PC-3 (cell line): ENCODE data around the gene ZFPL1.

Experiments used
- EZH2 ChIP-seq: fragments of 300-600 bp; sonication (generic); IDR thresholded peaks from one replicate; pipeline ENCODE4 v1.6.1; 2017; ENCODE audit warnings: antibody characterized with exemption, mild to moderate bottlenecking, low read length; ENCODE audit not compliant: unreplicated experiment
- EZH2phosphoT487 ChIP-seq: fragments of 300-600 bp; sonication (generic); IDR thresholded peaks from 2 replicates; pipeline ENCODE4 v1.6.1; 2018; ENCODE audit warnings: mild to moderate bottlenecking, antibody characterized with exemption, low read length, borderline replicate concordance
- TF ChIP-seq, protein P1 (sequence below): fragments of 300-600 bp; sonication (generic); conservative IDR thresholded peaks from 2 replicates; pipeline ENCODE4 v1.5.1; 2017; ENCODE audit warnings: antibody characterized with exemption, low read depth, mild to moderate bottlenecking, low read length

- TF ChIP-seq, protein P1, sequence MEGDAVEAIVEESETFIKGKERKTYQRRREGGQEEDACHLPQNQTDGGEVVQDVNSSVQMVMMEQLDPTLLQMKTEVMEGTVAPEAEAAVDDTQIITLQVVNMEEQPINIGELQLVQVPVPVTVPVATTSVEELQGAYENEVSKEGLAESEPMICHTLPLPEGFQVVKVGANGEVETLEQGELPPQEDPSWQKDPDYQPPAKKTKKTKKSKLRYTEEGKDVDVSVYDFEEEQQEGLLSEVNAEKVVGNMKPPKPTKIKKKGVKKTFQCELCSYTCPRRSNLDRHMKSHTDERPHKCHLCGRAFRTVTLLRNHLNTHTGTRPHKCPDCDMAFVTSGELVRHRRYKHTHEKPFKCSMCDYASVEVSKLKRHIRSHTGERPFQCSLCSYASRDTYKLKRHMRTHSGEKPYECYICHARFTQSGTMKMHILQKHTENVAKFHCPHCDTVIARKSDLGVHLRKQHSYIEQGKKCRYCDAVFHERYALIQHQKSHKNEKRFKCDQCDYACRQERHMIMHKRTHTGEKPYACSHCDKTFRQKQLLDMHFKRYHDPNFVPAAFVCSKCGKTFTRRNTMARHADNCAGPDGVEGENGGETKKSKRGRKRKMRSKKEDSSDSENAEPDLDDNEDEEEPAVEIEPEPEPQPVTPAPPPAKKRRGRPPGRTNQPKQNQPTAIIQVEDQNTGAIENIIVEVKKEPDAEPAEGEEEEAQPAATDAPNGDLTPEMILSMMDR, result no peak
- no peak for TF ChIP-seq EZH2
- TF ChIP-seq EZH2phosphoT487, result no peak
Observed at GRCh38 chr11:65134240-65134951, 50.4 kb downstream of the ZFPL1 start, which contains the start of gene SYVN1.
